IMR-90 (cell line): ENCODE measurements around the gene GLRX5. TPM values are rescaled to one million over a fixed set of nuclear protein-coding genes. Genes with fewer than 3 reads are reported as not detected.
A peak's percentile ranks its signal among the peaks of the same experiment; 100 is the strongest.

Experiments
- ATAC-seq: fragments of 200-7000 bp; cut with Tn5 transposase; 2 replicates; pipeline ENCODE4 v1.9.1; 2020; ENCODE audit warnings: low read depth, mild to moderate bottlenecking, moderate library complexity
- BruUV-seq: library from RNA; stranded (reverse); fragments of 400-500 nt; replicated peaks from 2 replicates; lab custom pipeline; 2021; lab: Mats Ljungman, UMichigan
- CTCF ChIA-PET: fragments of 300-600 bp; formaldehyde crosslinking; extraction: SDS; loops from one replicate; lab custom pipeline; 2021; ENCODE audit warnings: antibody characterized with exemption; lab: Yijun Ruan, JAX
- POLR2A ChIA-PET: fragments of 300-600 bp; sonication (Branson Sonifier 250); formaldehyde crosslinking; loops from one replicate; lab custom pipeline; 2022; ENCODE audit warnings: antibody characterized with exemption; ENCODE audit not compliant: unreplicated experiment; lab: Charles Lee
- DNase-seq: peaks from one replicate; pipeline ENCODE4 v3.0.0; 2013
- H2AFZ ChIP-seq: replicated peaks from 2 replicates; pipeline ENCODE3; 2013; ENCODE audit warnings: low read length, mild to moderate bottlenecking; ENCODE audit not compliant: poor library complexity
- H2AK5ac ChIP-seq: 2 replicates; pipeline ENCODE4 v1.6.1; 2013; ENCODE audit warnings: low read depth, low read length, inconsistent platforms
- H2AK9ac ChIP-seq: replicated peaks from 2 replicates; pipeline ENCODE3; 2013; ENCODE audit warnings: mild to moderate bottlenecking, low read depth, low read length, moderate library complexity; ENCODE audit not compliant: poor library complexity
- H2BK120ac ChIP-seq: 2 replicates; pipeline ENCODE4 v1.6.1; 2013; ENCODE audit warnings: low read depth, low read length, inconsistent platforms
- H2BK15ac ChIP-seq: 3 replicates; pipeline ENCODE4 v1.6.1; 2013; ENCODE audit warnings: low read depth, low read length, inconsistent platforms
- H2BK20ac ChIP-seq: 2 replicates; pipeline ENCODE4 v1.6.1; 2013; ENCODE audit warnings: low read depth, mild to moderate bottlenecking, inconsistent platforms, low read length, moderate library complexity
- H2BK5ac ChIP-seq: 2 replicates; pipeline ENCODE4 v1.6.1; 2013; ENCODE audit warnings: mild to moderate bottlenecking, low read depth, low read length, inconsistent platforms; ENCODE audit not compliant: poor library complexity, severe bottlenecking
- H3K14ac ChIP-seq: replicated peaks from 2 replicates; pipeline ENCODE4 v1.6.1; 2013; ENCODE audit warnings: low read depth, low read length, inconsistent platforms
- H3K18ac ChIP-seq: 2 replicates; pipeline ENCODE4 v1.6.1; 2013; ENCODE audit warnings: low read depth, low read length, control low read depth
- H3K23ac ChIP-seq: 2 replicates; pipeline ENCODE4 v1.6.1; 2013; ENCODE audit warnings: low read depth, low read length, inconsistent platforms
- H3K27ac ChIP-seq: 2 replicates; pipeline ENCODE4 v1.5.1; 2013; ENCODE audit warnings: mild to moderate bottlenecking, control low read depth, low read length; ENCODE audit not compliant: insufficient read depth
- H3K27me3 ChIP-seq: 2 replicates; pipeline ENCODE4 v1.6.1; 2013; ENCODE audit warnings: low read length; ENCODE audit not compliant: control insufficient read depth, insufficient read depth
- H3K36me3 ChIP-seq: 2 replicates; pipeline ENCODE4 v1.6.1; 2013; ENCODE audit warnings: low read length, mixed read lengths; ENCODE audit not compliant: control insufficient read depth, insufficient read depth
- H3K4ac ChIP-seq: 2 replicates; pipeline ENCODE4 v1.6.1; 2013; ENCODE audit warnings: low read depth, low read length, inconsistent platforms
- H3K4me1 ChIP-seq: 2 replicates; pipeline ENCODE4 v1.6.1; 2013; ENCODE audit warnings: low read length, mixed read lengths; ENCODE audit not compliant: control insufficient read depth, insufficient read depth
- H3K4me2 ChIP-seq: 2 replicates; pipeline ENCODE4 v1.6.1; 2013; ENCODE audit warnings: low read depth, mild to moderate bottlenecking, control low read depth, low read length, moderate library complexity
- H3K4me3 ChIP-seq: 2 replicates; pipeline ENCODE4 v1.5.1; 2013; ENCODE audit warnings: low read depth, mild to moderate bottlenecking, control low read depth, low read length, moderate library complexity; ENCODE audit not compliant: insufficient read depth
- H3K56ac ChIP-seq: 2 replicates; pipeline ENCODE4 v1.6.1; 2013; ENCODE audit warnings: low read length, inconsistent platforms; ENCODE audit not compliant: insufficient read depth; ENCODE audit errors: extremely low read depth
- H3K79me1 ChIP-seq, 2 experiments: 2 replicates each; pipeline ENCODE4 v1.6.1; 2013; ENCODE audit warnings: low read length in 2 of 2, inconsistent platforms in 1 of 2, low read depth in 1 of 2
- H3K9ac ChIP-seq: 2 replicates; pipeline ENCODE4 v1.6.1; 2013; ENCODE audit warnings: low read depth, low read length, control low read depth
- H3K9me1 ChIP-seq: 2 replicates; pipeline ENCODE4 v1.6.1; 2013; ENCODE audit warnings: low read length, inconsistent platforms; ENCODE audit not compliant: insufficient read depth
- H3K9me3 ChIP-seq: 2 replicates; pipeline ENCODE4 v1.6.1; 2013; ENCODE audit warnings: low read length; ENCODE audit not compliant: control insufficient read depth, insufficient read depth
- H4K20me1 ChIP-seq: 2 replicates; pipeline ENCODE4 v1.6.1; 2013; ENCODE audit warnings: low read length, inconsistent platforms; ENCODE audit not compliant: insufficient read depth
- H4K5ac ChIP-seq: 2 replicates; pipeline ENCODE4 v1.6.1; 2013; ENCODE audit warnings: mild to moderate bottlenecking, low read depth, low read length, control low read depth
- H4K8ac ChIP-seq, 2 experiments: 2 replicates each; pipeline ENCODE4 v1.6.1; 2013; ENCODE audit warnings: low read depth in 2 of 2, low read length in 2 of 2, control low read depth in 1 of 2, inconsistent platforms in 1 of 2
- H4K91ac ChIP-seq: 2 replicates; pipeline ENCODE4 v1.6.1; 2013; ENCODE audit warnings: low read depth, low read length, inconsistent platforms; ENCODE audit not compliant: insufficient read depth
- BHLHE40 ChIP-seq: fragments of 150-350 bp; IDR thresholded peaks from 2 replicates; pipeline ENCODE4 v1.6.1; 2016; ENCODE audit warnings: mild to moderate bottlenecking, low read depth, low read length
- CEBPB ChIP-seq: IDR thresholded peaks from 2 replicates; pipeline ENCODE4 v1.6.1; 2012; ENCODE audit warnings: low read depth, low read length, improper control_type of control experiment
- CHD1 ChIP-seq: IDR thresholded peaks from 2 replicates; pipeline ENCODE4 v1.6.1; 2012; ENCODE audit warnings: low read depth, low read length, improper control_type of control experiment
- FOS ChIP-seq: fragments of 150-350 bp; IDR thresholded peaks from 2 replicates; pipeline ENCODE4 v1.6.1; 2016; ENCODE audit warnings: low read depth, low read length
- MAFK ChIP-seq: IDR thresholded peaks from 2 replicates; pipeline ENCODE4 v1.6.1; 2012; ENCODE audit warnings: low read depth, low read length, improper control_type of control experiment
- MAZ ChIP-seq: IDR thresholded peaks from 2 replicates; pipeline ENCODE4 v1.6.1; 2012; ENCODE audit warnings: low read depth, mild to moderate bottlenecking, low read length, improper control_type of control experiment, moderate library complexity, borderline replicate concordance
- MXI1 ChIP-seq: IDR thresholded peaks from 2 replicates; pipeline ENCODE4 v1.6.1; 2012; ENCODE audit warnings: low read depth, mild to moderate bottlenecking, low read length, moderate library complexity, borderline replicate concordance
- NFE2L2 ChIP-seq: fragments of 150-350 bp; IDR thresholded peaks from 2 replicates; pipeline ENCODE4 v1.6.1; 2016; ENCODE audit warnings: low read depth, mild to moderate bottlenecking, low read length
- POLR2A ChIP-seq: IDR thresholded peaks from 2 replicates; pipeline ENCODE4 v1.6.1; 2012; ENCODE audit warnings: mild to moderate bottlenecking, low read depth, low read length
- RAD21 ChIP-seq: IDR thresholded peaks from 2 replicates; pipeline ENCODE4 v1.6.1; 2012; ENCODE audit warnings: low read length, improper control_type of control experiment
- RCOR1 ChIP-seq: IDR thresholded peaks from 2 replicates; pipeline ENCODE4 v1.6.1; 2012; ENCODE audit warnings: mild to moderate bottlenecking, low read length, improper control_type of control experiment; ENCODE audit not compliant: insufficient replicate concordance
- RFX5 ChIP-seq: IDR thresholded peaks from 2 replicates; pipeline ENCODE4 v1.8.0; 2012; ENCODE audit warnings: low read depth, mild to moderate bottlenecking, low read length, moderate library complexity
- SMC3 ChIP-seq: fragments of 150-350 bp; IDR thresholded peaks from 2 replicates; pipeline ENCODE4 v1.6.1; 2016; ENCODE audit warnings: low read depth, mild to moderate bottlenecking, antibody characterized with exemption, low read length, moderate library complexity
- WGBS, 2 experiments: methylation state at CpG; one replicate each; pipeline versions ENCODE4 v1.1.5 to v1.1.7; 2013; ENCODE audit warnings: missing lambda C conversion rate in 2 of 2; ENCODE audit not compliant: insufficient read length in 1 of 2; ENCODE audit errors: extremely low coverage in 2 of 2; 5-methylcytosine and 5-hydroxymethylcytosine counted together
- dilution Hi-C: fragments of 300-500 bp; cut with HindIII; formaldehyde crosslinking; loops from one replicate; pipeline ENCODE4 v1.14.3; 2018; ENCODE audit warnings: low sequenced_read_pairs; ENCODE audit not compliant: unreplicated experiment
- in situ Hi-C: fragments of 300-500 bp; cut with MboI; formaldehyde crosslinking; loops from 3 replicates; pipeline ENCODE4 v1.14.3; 2019; ENCODE audit warnings: low sequenced_read_pairs, inconsistent platforms, mixed read lengths
- intact Hi-C: fragments of 100-400 bp; cut with micrococcal nuclease; formaldehyde crosslinking; loops from 2 replicates; pipeline ENCODE4 v1.10.0; 2022
- polyA plus RNA-seq, 3 experiments: library from polyadenylated mRNA; depleted of rRNA; stranded (reverse); fragments of >200 nt; gene quantifications; 2 replicates each; pipeline ENCODE4 v1.2.3, GENCODE V29; 2012; ENCODE audit warnings: low replicate concordance in 1 of 3
- total RNA-seq: library from RNA; depleted of rRNA; stranded (reverse); fragments of >200 nt; gene quantifications from 2 replicates; pipeline ENCODE4 v1.2.3, GENCODE V29; 2012
- TF ChIP-seq, protein P1 (sequence below): fragments of 150-350 bp; IDR thresholded peaks from 2 replicates; pipeline ENCODE4 v1.6.1; 2017; ENCODE audit warnings: mild to moderate bottlenecking, antibody characterized with exemption, low read length, low read depth
- TF ChIP-seq, protein P2 (sequence below): conservative IDR thresholded peaks from 2 replicates; pipeline ENCODE4 v1.5.1; 2012; ENCODE audit warnings: mild to moderate bottlenecking, low read depth, low read length, improper control_type of control experiment
- TF ChIP-seq, protein P3 (sequence below): fragments of 150-350 bp; IDR thresholded peaks from 2 replicates; pipeline ENCODE4 v1.6.1; 2016; ENCODE audit warnings: low read depth, mild to moderate bottlenecking, low read length, moderate library complexity, borderline replicate concordance

GLRX5 gene
- total and polyA plus RNA-seq, 2 of the 4 experiments (the other 2 are of a cell fraction): 32.4 to 40.4 TPM

DNA sequence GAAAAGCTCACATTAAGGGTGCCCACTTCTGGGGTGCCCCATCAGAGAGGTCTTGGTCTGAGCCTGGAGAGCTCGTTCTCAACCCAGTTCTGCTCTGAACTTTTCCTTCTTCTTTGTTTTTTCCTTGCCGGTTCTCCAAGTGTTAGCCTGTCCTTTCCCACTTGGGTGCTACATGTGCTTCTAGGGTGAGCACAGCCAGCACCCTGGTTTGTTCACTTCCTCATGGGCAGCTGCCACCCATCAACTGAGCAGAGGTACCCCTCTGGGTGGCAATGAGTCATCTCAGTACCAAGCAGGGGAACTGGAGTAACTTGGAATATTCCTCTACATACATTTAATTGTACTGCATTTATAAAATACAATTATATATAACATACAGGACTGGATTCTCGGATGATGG lies 14.5 kb upstream of the GLRX5 start:
- Histone ChIP-seq H4K91ac (peak overlapping the region; percentile 69), H3K18ac (no peak overlapping the region), H4K20me1 (no peaks in the 10 kb centered on the region), H3K27ac (no peak overlapping the region), H3K4ac (peak overlapping the region; percentile 77), H3K4me3 (no peak overlapping the region), H2BK15ac (peak overlapping the region; percentile 55; the same call in 2 of the 3 replicates), H3K79me1 (peaks cover 1 to 41% of the 10 kb centered on the region in 2 experiments; a peak in 2 of 4 replicates), H4K8ac (peak overlapping the region; percentile 7 to 32; a peak in 2 of 4 replicates), H3K56ac (no peak overlapping the region), H3K4me2 (no peak overlapping the region), H2BK20ac (peak overlapping the region; percentile 60; the same call in 1 of the 2 replicates), H3K9me3 (no peaks in the 10 kb centered on the region), H2AK5ac (peak overlapping the region; percentile 78; the same call in 1 of the 2 replicates), H2AK9ac (peak overlapping the region; percentile 5), H2AFZ (peak overlapping the region; percentile 65), H3K36me3 (no peaks in the 10 kb centered on the region), H2BK5ac (no peak overlapping the region), H3K23ac (no peak overlapping the region), H3K27me3 (no peaks in the 10 kb centered on the region), H4K5ac (no peak overlapping the region; the same call in 1 of the 2 replicates), H3K9ac (no peak overlapping the region), H2BK120ac (peak overlapping the region; percentile 78), H3K14ac (peak overlapping the region; percentile 3), H3K4me1 (peaks cover 44% of the 10 kb centered on the region), H3K9me1 (peaks cover 32% of the 10 kb centered on the region)
- BruUV-seq: no TSS peak
- 80% methylated on average over 1 of the region's 3 CpGs; no CpG with 5 or more reads in 1 of the 2 experiments for WGBS, 2 experiments
- ChIA-PET CTCF (no interaction called here), POLR2A (interaction anchor here (0.6 kb wide), 1 partner anchor 70 kb away, joined by 4 read pairs; no protein-coding TSS in a partner anchor)
- intact Hi-C loops: no loop called here
- DNase-seq (no peak), ATAC-seq (no peak)
- TF ChIP-seq MXI1 (no peak), FOS (no peak), CHD1 (no peak), RCOR1 (no peak), RAD21 (no peak), NFE2L2 (no peak), BHLHE40 (no peak), POLR2A (no peak), SMC3 (no peak), CEBPB (no peak), MAFK (no peak), MAZ (no peak), RFX5 (no peak)
- TF ChIP-seq, protein P1, sequence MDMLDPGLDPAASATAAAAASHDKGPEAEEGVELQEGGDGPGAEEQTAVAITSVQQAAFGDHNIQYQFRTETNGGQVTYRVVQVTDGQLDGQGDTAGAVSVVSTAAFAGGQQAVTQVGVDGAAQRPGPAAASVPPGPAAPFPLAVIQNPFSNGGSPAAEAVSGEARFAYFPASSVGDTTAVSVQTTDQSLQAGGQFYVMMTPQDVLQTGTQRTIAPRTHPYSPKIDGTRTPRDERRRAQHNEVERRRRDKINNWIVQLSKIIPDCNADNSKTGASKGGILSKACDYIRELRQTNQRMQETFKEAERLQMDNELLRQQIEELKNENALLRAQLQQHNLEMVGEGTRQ: no peak
- TF ChIP-seq, protein P2, sequence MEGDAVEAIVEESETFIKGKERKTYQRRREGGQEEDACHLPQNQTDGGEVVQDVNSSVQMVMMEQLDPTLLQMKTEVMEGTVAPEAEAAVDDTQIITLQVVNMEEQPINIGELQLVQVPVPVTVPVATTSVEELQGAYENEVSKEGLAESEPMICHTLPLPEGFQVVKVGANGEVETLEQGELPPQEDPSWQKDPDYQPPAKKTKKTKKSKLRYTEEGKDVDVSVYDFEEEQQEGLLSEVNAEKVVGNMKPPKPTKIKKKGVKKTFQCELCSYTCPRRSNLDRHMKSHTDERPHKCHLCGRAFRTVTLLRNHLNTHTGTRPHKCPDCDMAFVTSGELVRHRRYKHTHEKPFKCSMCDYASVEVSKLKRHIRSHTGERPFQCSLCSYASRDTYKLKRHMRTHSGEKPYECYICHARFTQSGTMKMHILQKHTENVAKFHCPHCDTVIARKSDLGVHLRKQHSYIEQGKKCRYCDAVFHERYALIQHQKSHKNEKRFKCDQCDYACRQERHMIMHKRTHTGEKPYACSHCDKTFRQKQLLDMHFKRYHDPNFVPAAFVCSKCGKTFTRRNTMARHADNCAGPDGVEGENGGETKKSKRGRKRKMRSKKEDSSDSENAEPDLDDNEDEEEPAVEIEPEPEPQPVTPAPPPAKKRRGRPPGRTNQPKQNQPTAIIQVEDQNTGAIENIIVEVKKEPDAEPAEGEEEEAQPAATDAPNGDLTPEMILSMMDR: no peak
- TF ChIP-seq, protein P3, sequence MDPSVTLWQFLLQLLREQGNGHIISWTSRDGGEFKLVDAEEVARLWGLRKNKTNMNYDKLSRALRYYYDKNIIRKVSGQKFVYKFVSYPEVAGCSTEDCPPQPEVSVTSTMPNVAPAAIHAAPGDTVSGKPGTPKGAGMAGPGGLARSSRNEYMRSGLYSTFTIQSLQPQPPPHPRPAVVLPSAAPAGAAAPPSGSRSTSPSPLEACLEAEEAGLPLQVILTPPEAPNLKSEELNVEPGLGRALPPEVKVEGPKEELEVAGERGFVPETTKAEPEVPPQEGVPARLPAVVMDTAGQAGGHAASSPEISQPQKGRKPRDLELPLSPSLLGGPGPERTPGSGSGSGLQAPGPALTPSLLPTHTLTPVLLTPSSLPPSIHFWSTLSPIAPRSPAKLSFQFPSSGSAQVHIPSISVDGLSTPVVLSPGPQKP: no peak
- dilution Hi-C loops: no loop called here
- in situ Hi-C loops: loop anchor here (25.0 kb wide), 1 partner anchor 383 kb away; no protein-coding TSS in a partner anchor
